Measurements from ENCODE around the gene NDUFAB1.

GRCh38 chr16:23563186-23563585 is 32.9 kb downstream of the NDUFAB1 start:
- TF ChIP-seq CTCF (IDR thresholded peaks at IDR 0.05) (no peak), EP300 (IDR thresholded peaks at IDR 0.05) (no peak), POLR2A (IDR thresholded peaks at IDR 0.05) (no peak)

Data from upper lobe of left lung (tissue), 4 donors.